HL-60 (cell line): ENCODE data around the gene DOHH.

Experiments used
- POLR2AphosphoS5 ChIP-seq: IDR thresholded peaks from 2 replicates; pipeline ENCODE4 v1.6.1; 2012; ENCODE audit warnings: low read depth
- TF ChIP-seq, protein P1 (sequence below): IDR thresholded peaks from one replicate; pipeline ENCODE4 v1.5.1; 2011; ENCODE audit warnings: low read length, control low read depth, inconsistent platforms; ENCODE audit not compliant: insufficient read depth
- TF ChIP-seq, protein P2 (sequence below): IDR thresholded peaks from 2 replicates; pipeline ENCODE4 v1.6.1; 2012; ENCODE audit warnings: low read depth; ENCODE audit not compliant: insufficient replicate concordance

DNA sequence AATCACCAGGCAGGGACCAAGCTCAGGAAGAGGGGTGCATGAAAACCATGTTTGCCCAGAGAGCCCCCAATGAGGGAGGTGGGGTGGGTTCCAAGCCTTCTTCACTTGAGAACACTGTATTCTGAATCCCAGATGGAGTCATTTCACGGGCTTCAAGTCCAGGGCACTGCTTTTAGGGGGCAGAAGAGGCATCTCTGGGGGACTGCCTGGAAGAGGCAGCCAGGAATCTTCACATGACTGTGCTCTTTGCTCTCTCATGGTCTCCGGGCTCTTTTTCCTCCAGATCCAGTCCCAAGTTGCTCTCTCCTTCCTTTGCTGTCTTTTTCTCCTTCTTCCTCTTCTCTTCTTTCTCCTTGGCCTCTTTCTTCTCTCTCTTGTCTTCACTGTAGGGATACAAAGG lies 25.9 kb downstream of the DOHH start:
- no peak for TF ChIP-seq POLR2AphosphoS5
- TF ChIP-seq, protein P1, sequence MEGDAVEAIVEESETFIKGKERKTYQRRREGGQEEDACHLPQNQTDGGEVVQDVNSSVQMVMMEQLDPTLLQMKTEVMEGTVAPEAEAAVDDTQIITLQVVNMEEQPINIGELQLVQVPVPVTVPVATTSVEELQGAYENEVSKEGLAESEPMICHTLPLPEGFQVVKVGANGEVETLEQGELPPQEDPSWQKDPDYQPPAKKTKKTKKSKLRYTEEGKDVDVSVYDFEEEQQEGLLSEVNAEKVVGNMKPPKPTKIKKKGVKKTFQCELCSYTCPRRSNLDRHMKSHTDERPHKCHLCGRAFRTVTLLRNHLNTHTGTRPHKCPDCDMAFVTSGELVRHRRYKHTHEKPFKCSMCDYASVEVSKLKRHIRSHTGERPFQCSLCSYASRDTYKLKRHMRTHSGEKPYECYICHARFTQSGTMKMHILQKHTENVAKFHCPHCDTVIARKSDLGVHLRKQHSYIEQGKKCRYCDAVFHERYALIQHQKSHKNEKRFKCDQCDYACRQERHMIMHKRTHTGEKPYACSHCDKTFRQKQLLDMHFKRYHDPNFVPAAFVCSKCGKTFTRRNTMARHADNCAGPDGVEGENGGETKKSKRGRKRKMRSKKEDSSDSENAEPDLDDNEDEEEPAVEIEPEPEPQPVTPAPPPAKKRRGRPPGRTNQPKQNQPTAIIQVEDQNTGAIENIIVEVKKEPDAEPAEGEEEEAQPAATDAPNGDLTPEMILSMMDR: no peak
- TF ChIP-seq, protein P2, sequence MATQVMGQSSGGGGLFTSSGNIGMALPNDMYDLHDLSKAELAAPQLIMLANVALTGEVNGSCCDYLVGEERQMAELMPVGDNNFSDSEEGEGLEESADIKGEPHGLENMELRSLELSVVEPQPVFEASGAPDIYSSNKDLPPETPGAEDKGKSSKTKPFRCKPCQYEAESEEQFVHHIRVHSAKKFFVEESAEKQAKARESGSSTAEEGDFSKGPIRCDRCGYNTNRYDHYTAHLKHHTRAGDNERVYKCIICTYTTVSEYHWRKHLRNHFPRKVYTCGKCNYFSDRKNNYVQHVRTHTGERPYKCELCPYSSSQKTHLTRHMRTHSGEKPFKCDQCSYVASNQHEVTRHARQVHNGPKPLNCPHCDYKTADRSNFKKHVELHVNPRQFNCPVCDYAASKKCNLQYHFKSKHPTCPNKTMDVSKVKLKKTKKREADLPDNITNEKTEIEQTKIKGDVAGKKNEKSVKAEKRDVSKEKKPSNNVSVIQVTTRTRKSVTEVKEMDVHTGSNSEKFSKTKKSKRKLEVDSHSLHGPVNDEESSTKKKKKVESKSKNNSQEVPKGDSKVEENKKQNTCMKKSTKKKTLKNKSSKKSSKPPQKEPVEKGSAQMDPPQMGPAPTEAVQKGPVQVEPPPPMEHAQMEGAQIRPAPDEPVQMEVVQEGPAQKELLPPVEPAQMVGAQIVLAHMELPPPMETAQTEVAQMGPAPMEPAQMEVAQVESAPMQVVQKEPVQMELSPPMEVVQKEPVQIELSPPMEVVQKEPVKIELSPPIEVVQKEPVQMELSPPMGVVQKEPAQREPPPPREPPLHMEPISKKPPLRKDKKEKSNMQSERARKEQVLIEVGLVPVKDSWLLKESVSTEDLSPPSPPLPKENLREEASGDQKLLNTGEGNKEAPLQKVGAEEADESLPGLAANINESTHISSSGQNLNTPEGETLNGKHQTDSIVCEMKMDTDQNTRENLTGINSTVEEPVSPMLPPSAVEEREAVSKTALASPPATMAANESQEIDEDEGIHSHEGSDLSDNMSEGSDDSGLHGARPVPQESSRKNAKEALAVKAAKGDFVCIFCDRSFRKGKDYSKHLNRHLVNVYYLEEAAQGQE: no peak
